ENCODE results near the gene PDCD7. TPM values are rescaled to one million over a fixed set of nuclear protein-coding genes. Genes with fewer than 3 reads are reported as not detected.

PDCD7 gene
- total and polyA plus RNA-seq, 2 of the 13 experiments (the other 11 are each of a cell fraction or from before 2014, with no cell fraction given), result 10.1 to 14.7 TPM

- TF ChIP-seq PCBP2 (optimal IDR thresholded peaks at IDR 0.05; ENCODE audit: low read depth, low read length, poor library complexity, severe bottlenecking) (no peak), HNRNPL (IDR thresholded peaks at IDR 0.05; ENCODE audit: low read depth, low read length) (no peak), ZBTB49 (CRISPR knock-in tag; IDR thresholded peaks at IDR 0.05; ENCODE audit: borderline replicate concordance) (no peak), SRY (CRISPR knock-in tag; IDR thresholded peaks at IDR 0.05) (no peak), MYNN (CRISPR knock-in tag; IDR thresholded peaks at IDR 0.05; ENCODE audit: low read depth) (no peak)
- TF ChIP-seq, protein P1, sequence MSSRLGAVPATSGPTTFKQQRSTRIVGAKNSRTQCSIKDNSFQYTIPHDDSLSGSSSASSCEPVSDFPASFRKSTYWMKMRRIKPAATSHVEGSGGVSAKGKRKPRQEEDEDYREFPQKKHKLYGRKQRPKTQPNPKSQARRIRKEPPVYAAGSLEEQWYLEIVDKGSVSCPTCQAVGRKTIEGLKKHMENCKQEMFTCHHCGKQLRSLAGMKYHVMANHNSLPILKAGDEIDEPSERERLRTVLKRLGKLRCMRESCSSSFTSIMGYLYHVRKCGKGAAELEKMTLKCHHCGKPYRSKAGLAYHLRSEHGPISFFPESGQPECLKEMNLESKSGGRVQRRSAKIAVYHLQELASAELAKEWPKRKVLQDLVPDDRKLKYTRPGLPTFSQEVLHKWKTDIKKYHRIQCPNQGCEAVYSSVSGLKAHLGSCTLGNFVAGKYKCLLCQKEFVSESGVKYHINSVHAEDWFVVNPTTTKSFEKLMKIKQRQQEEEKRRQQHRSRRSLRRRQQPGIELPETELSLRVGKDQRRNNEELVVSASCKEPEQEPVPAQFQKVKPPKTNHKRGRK (CRISPR knock-in tag; IDR thresholded peaks at IDR 0.05), result no peak
- TF ChIP-seq, protein P2, sequence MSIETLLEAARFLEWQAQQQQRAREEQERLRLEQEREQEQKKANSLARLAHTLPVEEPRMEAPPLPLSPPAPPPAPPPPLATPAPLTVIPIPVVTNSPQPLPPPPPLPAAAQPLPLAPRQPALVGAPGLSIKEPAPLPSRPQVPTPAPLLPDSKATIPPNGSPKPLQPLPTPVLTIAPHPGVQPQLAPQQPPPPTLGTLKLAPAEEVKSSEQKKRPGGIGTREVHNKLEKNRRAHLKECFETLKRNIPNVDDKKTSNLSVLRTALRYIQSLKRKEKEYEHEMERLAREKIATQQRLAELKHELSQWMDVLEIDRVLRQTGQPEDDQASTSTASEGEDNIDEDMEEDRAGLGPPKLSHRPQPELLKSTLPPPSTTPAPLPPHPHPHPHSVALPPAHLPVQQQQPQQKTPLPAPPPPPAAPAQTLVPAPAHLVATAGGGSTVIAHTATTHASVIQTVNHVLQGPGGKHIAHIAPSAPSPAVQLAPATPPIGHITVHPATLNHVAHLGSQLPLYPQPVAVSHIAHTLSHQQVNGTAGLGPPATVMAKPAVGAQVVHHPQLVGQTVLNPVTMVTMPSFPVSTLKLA (IDR thresholded peaks at IDR 0.05), result no peak
Measured at GRCh38 chr15:65182538-65182937, 48.9 kb upstream of the PDCD7 start (continued).

Data from HepG2 (cell line).